Cerebellar nuclear complex (tissue), 1 donor: ENCODE data around the gene SPTBN4.
"Not testable (repeated sequence)": the region's sequence is repeated elsewhere in the genome, so short reads cannot be mapped to it uniquely, and the experiment has no call there.

ENCODE experiments used
- DNase-seq, 2 experiments: peaks; one replicate each; lab custom pipeline; 2025; lab: John Stamatoyannopoulos, UW

The SPTBN4 gene

GRCh38 chr19:40502647-40503319, 36.0 kb downstream of the SPTBN4 start:
- DNase-seq, result no peak

GRCh38 chr19:40503320-40503695, 36.5 kb downstream of the SPTBN4 start:
- no peak for DNase-seq

GRCh38 chr19:40506099-40506498, 39.3 kb downstream of the SPTBN4 start:
- no peak for DNase-seq

- DNase-seq, result no peak
Measured at GRCh38 chr19:40507892-40508291, 41.1 kb downstream of the SPTBN4 start.

- no peak for DNase-seq
Measured at GRCh38 chr19:40508739-40509260, 42.0 kb downstream of the SPTBN4 start.

GRCh38 chr19:40510526-40511115, 43.8 kb downstream of the SPTBN4 start:
- DNase-seq, result no peak

- no peak for DNase-seq
Measured at GRCh38 chr19:40511487-40511886, 44.7 kb downstream of the SPTBN4 start.

GRCh38 chr19:40512110-40512472, 45.3 kb downstream of the SPTBN4 start:
- DNase-seq, result no peak

- no peak for DNase-seq
Measured at GRCh38 chr19:40512473-40513344, 45.9 kb downstream of the SPTBN4 start.

GRCh38 chr19:40513345-40513678, 46.5 kb downstream of the SPTBN4 start:
- DNase-seq, result no peak

- no peak for DNase-seq
Measured at GRCh38 chr19:40513741-40514315, 47.0 kb downstream of the SPTBN4 start.

GRCh38 chr19:40517248-40517647, 50.4 kb downstream of the SPTBN4 start:
- no peak for DNase-seq

- DNase-seq, result no peak
Measured at GRCh38 chr19:40519352-40520322, 52.8 kb downstream of the SPTBN4 start.

GRCh38 chr19:40521276-40521675, 54.5 kb downstream of the SPTBN4 start:
- DNase-seq, result no peak

- DNase-seq, result not testable (repeated sequence)
Measured at GRCh38 chr19:40521900-40522299, 55.1 kb downstream of the SPTBN4 start.

GRCh38 chr19:40523322-40524047, 56.7 kb downstream of the SPTBN4 start:
- peak in 1 of 2 experiments; percentile 15 for DNase-seq

GRCh38 chr19:40524133-40524549, 57.3 kb downstream of the SPTBN4 start:
- DNase-seq, result no peak

GRCh38 chr19:40524655-40525054, 57.9 kb downstream of the SPTBN4 start:
- no peak for DNase-seq

GRCh38 chr19:40525234-40526051, 58.6 kb downstream of the SPTBN4 start:
- no peak for DNase-seq

- no peak for DNase-seq
Measured at GRCh38 chr19:40528078-40528477, 61.3 kb downstream of the SPTBN4 start.
